WTC11 (cell line): ENCODE measurements around the gene OSMR. TPM values are rescaled to one million over a fixed set of nuclear protein-coding genes. Genes with fewer than 3 reads are reported as not detected.

Source experiments
- ATAC-seq: fragments of 200-7000 bp; cut with Tn5 transposase; 2 replicates; pipeline ENCODE4 v1.10.0; 2021; ENCODE audit warnings: mild to moderate bottlenecking, moderate library complexity
- CTCF ChIA-PET: fragments of 300-600 bp; sonication (Branson Sonifier 250); formaldehyde crosslinking; loops from one replicate; lab custom pipeline; 2021; ENCODE audit warnings: antibody characterized with exemption; lab: Charles Lee
- POLR2A ChIA-PET: fragments of 350-600 bp; sonication (Branson Sonifier 250); formaldehyde crosslinking; loops from one replicate; lab custom pipeline; 2021; ENCODE audit warnings: antibody characterized with exemption; lab: Charles Lee
- DNase-seq: peaks from one replicate; pipeline ENCODE4 v3.0.0; 2021; ENCODE audit warnings: low spot score
- H3K27ac Mint-ChIP-seq: 2 replicates; pipeline ENCODE4 v1.8.0; 2021; ENCODE audit warnings: mixed read lengths
- H3K27me3 Mint-ChIP-seq: 2 replicates; pipeline ENCODE4 v1.8.0; 2021; ENCODE audit warnings: low read depth, mild to moderate bottlenecking, moderate library complexity, mixed read lengths
- H3K36me3 Mint-ChIP-seq: 2 replicates; pipeline ENCODE4 v1.8.0; 2021; ENCODE audit warnings: mixed read lengths
- H3K4me1 Mint-ChIP-seq: 2 replicates; pipeline ENCODE4 v1.8.0; 2022; ENCODE audit warnings: mixed read lengths
- H3K4me3 Mint-ChIP-seq: 2 replicates; pipeline ENCODE4 v1.8.0; 2021; ENCODE audit warnings: mild to moderate bottlenecking, moderate library complexity, mixed read lengths
- H3K9me3 Mint-ChIP-seq: 2 replicates; pipeline ENCODE4 v1.8.0; 2021; ENCODE audit warnings: mixed read lengths
- EMX1 ChIP-seq: fragments of 250-450 bp; sonication (Bioruptor Pico); IDR thresholded peaks from 2 replicates; pipeline ENCODE4 v1.8.0; 2021; ENCODE audit warnings: mild to moderate bottlenecking
- GABPB1 ChIP-seq: sonication (generic); formaldehyde crosslinking; IDR thresholded peaks from 2 replicates; pipeline ENCODE4 v1.8.1; 2023; ENCODE audit warnings: mild to moderate bottlenecking, missing genetic modification reagents
- GTF2I ChIP-seq: fragments of 250-450 bp; sonication (Bioruptor Pico); conservative IDR thresholded peaks from 2 replicates; pipeline ENCODE4 v1.4.0; 2021; ENCODE audit warnings: mild to moderate bottlenecking
- IRF2 ChIP-seq: sonication (generic); formaldehyde crosslinking; IDR thresholded peaks from 2 replicates; pipeline ENCODE4 v1.8.0; 2022; ENCODE audit warnings: low read depth, missing genetic modification reagents, borderline replicate concordance
- JUN ChIP-seq: sonication (generic); formaldehyde crosslinking; IDR thresholded peaks from 2 replicates; pipeline ENCODE4 v1.8.0; 2023; ENCODE audit warnings: mild to moderate bottlenecking, missing genetic modification reagents
- SMAD4 ChIP-seq: sonication (generic); formaldehyde crosslinking; IDR thresholded peaks from 2 replicates; pipeline ENCODE4 v1.8.0; 2022; ENCODE audit warnings: mild to moderate bottlenecking, missing genetic modification reagents
- SOX15 ChIP-seq: fragments of 250-450 bp; sonication (Bioruptor Pico); IDR thresholded peaks from 2 replicates; pipeline ENCODE4 v1.9.0; 2021; ENCODE audit warnings: mild to moderate bottlenecking
- ZNF219 ChIP-seq: sonication (generic); formaldehyde crosslinking; IDR thresholded peaks from 2 replicates; pipeline ENCODE4 v1.8.0; 2023; ENCODE audit warnings: missing genetic modification reagents, mild to moderate bottlenecking, borderline replicate concordance
- ZNF263 ChIP-seq: sonication (generic); formaldehyde crosslinking; IDR thresholded peaks from 2 replicates; pipeline ENCODE4 v1.8.1; 2022; ENCODE audit warnings: low read depth, mild to moderate bottlenecking, moderate library complexity, missing genetic modification reagents
- total RNA-seq: library from RNA; stranded (reverse); gene quantifications from 3 replicates; pipeline ENCODE4 v1.2.3, GENCODE V29; 2021
- TF ChIP-seq, protein P1 (sequence below): sonication (generic); formaldehyde crosslinking; IDR thresholded peaks from 2 replicates; pipeline ENCODE4 v1.8.0; 2022; ENCODE audit warnings: mild to moderate bottlenecking, missing genetic modification reagents
- TF ChIP-seq, protein P2 (sequence below): sonication (generic); formaldehyde crosslinking; IDR thresholded peaks from 2 replicates; pipeline ENCODE4 v1.8.1; 2022; ENCODE audit warnings: low read depth, mild to moderate bottlenecking, moderate library complexity, missing genetic modification reagents, borderline replicate concordance
- TF ChIP-seq, protein P3 (sequence below): sonication (generic); formaldehyde crosslinking; IDR thresholded peaks from 2 replicates; pipeline ENCODE4 v1.8.0; 2022; ENCODE audit warnings: missing genetic modification reagents
- TF ChIP-seq, protein P4 (sequence below): sonication (generic); formaldehyde crosslinking; IDR thresholded peaks from 2 replicates; pipeline ENCODE4 v1.8.0; 2022; ENCODE audit warnings: mild to moderate bottlenecking, missing genetic modification reagents
- TF ChIP-seq, protein P5 (sequence below): fragments of 200-600 bp; IDR thresholded peaks from 2 replicates; pipeline ENCODE4 v1.8.0; 2022; ENCODE audit warnings: antibody characterized with exemption
- TF ChIP-seq, protein P6 (sequence below): sonication (generic); formaldehyde crosslinking; IDR thresholded peaks from 2 replicates; pipeline ENCODE4 v1.8.1; 2023; ENCODE audit warnings: mild to moderate bottlenecking, moderate library complexity, missing genetic modification reagents

OSMR gene
- total RNA-seq, 1 experiment from 2014 or later, result 2.3 TPM

DNA sequence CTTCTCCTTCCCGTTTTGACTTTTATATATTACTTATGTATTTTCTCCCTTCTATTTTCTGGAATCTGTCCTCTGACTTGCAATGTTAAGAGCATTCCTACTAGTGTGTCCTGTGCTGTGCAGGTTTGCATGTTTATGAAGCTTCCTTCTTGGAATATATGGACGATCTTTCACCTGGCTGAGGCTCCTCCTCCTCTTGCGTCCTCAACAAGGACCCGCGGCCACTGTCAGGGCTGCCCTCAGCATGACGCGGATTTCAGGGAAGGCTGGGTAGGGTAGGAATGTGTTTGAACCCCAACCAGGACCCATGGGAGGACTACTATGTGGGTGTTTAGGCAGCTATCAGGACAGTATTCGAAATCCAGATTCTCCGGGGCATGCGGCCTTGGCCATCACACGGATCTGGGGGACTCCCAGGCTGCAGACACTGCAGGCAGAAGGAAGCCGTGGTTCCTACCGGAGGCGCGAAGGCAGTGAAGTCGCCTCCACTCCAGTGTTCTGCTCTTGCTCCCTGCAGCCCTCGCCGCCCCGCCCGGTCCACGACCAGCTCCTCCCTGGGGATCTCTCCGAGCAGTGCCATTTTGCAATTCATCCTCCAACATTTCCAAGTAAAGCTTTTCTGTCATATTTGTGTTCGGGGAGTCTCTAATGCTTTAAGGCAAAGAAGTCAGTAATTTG is 37.0 kb upstream of the OSMR start:
- Mint-ChIP-seq H3K4me3 (no peak overlapping the region), H3K27me3 (peaks cover 4% of the 10 kb centered on the region; the same call in 1 of the 2 replicates), H3K27ac (no peak overlapping the region), H3K36me3 (no peaks in the 10 kb centered on the region), H3K9me3 (no peaks in the 10 kb centered on the region), H3K4me1 (peaks cover 13% of the 10 kb centered on the region)
- ChIA-PET POLR2A (no interaction called here), CTCF (interaction anchor here (0.7 to 4.8 kb wide), 34 partner anchors 9 to 595 kb away, joined by 3 to 125 read pairs (median 5); no protein-coding TSS in a partner anchor)
- ATAC-seq (peak; percentile 15; the same call in 1 of the 2 replicates), DNase-seq (no peak)
- no peak for TF ChIP-seq GABPB1 (CRISPR knock-in tag)
- TF ChIP-seq, protein P1, sequence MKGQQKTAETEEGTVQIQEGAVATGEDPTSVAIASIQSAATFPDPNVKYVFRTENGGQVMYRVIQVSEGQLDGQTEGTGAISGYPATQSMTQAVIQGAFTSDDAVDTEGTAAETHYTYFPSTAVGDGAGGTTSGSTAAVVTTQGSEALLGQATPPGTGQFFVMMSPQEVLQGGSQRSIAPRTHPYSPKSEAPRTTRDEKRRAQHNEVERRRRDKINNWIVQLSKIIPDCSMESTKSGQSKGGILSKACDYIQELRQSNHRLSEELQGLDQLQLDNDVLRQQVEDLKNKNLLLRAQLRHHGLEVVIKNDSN (CRISPR knock-in tag), result no peak
- TF ChIP-seq SMAD4 (CRISPR knock-in tag), result no peak
- no peak for TF ChIP-seq ZNF263 (CRISPR knock-in tag)
- TF ChIP-seq ZNF219 (CRISPR knock-in tag), result no peak
- TF ChIP-seq, protein P2, sequence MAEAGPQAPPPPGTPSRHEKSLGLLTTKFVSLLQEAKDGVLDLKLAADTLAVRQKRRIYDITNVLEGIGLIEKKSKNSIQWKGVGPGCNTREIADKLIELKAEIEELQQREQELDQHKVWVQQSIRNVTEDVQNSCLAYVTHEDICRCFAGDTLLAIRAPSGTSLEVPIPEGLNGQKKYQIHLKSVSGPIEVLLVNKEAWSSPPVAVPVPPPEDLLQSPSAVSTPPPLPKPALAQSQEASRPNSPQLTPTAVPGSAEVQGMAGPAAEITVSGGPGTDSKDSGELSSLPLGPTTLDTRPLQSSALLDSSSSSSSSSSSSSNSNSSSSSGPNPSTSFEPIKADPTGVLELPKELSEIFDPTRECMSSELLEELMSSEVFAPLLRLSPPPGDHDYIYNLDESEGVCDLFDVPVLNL (CRISPR knock-in tag), result no peak

DNA sequence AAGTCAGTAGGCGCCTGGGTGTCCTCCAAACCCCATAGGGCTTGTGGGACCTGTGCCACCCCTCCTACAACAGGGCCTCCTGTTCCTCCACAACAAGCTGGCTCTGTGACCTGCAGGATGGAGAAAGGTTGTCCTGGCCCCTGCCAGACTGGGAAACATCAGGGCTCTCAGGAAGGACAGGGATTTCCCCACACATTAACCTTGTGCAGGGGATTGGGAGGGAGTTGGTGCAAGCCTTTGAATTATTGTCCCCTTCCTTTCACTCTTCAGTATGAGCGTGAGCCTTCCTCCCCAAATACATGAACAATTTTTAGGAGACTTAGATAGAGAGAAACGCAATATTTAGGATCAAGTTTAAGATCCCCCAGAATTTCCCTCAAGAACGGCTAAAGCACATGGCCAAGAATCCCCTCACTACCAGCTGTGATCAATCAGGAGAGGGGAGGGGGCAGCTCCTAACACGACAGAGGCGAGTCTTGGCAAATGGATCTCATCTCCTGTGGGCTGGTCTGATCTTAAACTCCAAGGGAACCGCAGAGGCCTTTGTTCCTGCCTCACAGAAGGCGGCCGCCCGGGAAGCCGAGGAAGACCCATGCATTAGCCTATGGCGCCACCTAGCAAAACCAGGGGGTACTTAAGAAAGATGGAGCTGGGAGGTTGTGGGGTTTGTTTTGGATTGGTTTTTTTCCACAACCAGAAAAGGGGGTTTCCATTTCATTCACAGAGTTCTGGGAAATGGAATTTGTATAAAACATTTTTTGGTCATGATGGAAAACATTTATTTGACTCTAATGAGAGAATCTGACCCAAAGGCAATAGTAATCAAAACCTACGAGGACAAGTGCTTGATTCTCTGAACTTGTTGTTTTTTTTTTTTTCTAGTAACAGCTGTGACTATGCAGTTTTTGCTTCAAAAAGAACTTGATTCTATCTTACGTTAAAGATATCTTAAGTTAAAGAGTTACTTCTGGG is 36.1 kb upstream of the OSMR start:
- Mint-ChIP-seq H3K27ac (no peak overlapping the region), H3K9me3 (no peaks in the 10 kb centered on the region), H3K4me3 (no peak overlapping the region), H3K4me1 (peaks cover 15% of the 10 kb centered on the region), H3K36me3 (no peaks in the 10 kb centered on the region), H3K27me3 (peaks cover 4% of the 10 kb centered on the region; the same call in 1 of the 2 replicates)
- DNase-seq (peak; percentile 81), ATAC-seq (peak; percentile 97)
- TF ChIP-seq JUN (CRISPR knock-in tag), result no peak
- TF ChIP-seq, protein P3, sequence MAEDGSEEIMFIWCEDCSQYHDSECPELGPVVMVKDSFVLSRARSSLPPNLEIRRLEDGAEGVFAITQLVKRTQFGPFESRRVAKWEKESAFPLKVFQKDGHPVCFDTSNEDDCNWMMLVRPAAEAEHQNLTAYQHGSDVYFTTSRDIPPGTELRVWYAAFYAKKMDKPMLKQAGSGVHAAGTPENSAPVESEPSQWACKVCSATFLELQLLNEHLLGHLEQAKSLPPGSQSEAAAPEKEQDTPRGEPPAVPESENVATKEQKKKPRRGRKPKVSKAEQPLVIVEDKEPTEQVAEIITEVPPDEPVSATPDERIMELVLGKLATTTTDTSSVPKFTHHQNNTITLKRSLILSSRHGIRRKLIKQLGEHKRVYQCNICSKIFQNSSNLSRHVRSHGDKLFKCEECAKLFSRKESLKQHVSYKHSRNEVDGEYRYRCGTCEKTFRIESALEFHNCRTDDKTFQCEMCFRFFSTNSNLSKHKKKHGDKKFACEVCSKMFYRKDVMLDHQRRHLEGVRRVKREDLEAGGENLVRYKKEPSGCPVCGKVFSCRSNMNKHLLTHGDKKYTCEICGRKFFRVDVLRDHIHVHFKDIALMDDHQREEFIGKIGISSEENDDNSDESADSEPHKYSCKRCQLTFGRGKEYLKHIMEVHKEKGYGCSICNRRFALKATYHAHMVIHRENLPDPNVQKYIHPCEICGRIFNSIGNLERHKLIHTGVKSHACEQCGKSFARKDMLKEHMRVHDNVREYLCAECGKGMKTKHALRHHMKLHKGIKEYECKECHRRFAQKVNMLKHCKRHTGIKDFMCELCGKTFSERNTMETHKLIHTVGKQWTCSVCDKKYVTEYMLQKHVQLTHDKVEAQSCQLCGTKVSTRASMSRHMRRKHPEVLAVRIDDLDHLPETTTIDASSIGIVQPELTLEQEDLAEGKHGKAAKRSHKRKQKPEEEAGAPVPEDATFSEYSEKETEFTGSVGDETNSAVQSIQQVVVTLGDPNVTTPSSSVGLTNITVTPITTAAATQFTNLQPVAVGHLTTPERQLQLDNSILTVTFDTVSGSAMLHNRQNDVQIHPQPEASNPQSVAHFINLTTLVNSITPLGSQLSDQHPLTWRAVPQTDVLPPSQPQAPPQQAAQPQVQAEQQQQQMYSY, result no peak
- TF ChIP-seq EMX1, result no peak
- no peak for TF ChIP-seq GTF2I (CRISPR knock-in tag)
- TF ChIP-seq, protein P4, sequence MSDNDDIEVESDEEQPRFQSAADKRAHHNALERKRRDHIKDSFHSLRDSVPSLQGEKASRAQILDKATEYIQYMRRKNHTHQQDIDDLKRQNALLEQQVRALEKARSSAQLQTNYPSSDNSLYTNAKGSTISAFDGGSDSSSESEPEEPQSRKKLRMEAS (CRISPR knock-in tag), result peak; percentile 46
- TF ChIP-seq, protein P5, sequence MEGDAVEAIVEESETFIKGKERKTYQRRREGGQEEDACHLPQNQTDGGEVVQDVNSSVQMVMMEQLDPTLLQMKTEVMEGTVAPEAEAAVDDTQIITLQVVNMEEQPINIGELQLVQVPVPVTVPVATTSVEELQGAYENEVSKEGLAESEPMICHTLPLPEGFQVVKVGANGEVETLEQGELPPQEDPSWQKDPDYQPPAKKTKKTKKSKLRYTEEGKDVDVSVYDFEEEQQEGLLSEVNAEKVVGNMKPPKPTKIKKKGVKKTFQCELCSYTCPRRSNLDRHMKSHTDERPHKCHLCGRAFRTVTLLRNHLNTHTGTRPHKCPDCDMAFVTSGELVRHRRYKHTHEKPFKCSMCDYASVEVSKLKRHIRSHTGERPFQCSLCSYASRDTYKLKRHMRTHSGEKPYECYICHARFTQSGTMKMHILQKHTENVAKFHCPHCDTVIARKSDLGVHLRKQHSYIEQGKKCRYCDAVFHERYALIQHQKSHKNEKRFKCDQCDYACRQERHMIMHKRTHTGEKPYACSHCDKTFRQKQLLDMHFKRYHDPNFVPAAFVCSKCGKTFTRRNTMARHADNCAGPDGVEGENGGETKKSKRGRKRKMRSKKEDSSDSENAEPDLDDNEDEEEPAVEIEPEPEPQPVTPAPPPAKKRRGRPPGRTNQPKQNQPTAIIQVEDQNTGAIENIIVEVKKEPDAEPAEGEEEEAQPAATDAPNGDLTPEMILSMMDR, result peak; percentile 81
- TF ChIP-seq IRF2, result no peak
- TF ChIP-seq SOX15 (CRISPR knock-in tag), result no peak
- TF ChIP-seq, protein P6, sequence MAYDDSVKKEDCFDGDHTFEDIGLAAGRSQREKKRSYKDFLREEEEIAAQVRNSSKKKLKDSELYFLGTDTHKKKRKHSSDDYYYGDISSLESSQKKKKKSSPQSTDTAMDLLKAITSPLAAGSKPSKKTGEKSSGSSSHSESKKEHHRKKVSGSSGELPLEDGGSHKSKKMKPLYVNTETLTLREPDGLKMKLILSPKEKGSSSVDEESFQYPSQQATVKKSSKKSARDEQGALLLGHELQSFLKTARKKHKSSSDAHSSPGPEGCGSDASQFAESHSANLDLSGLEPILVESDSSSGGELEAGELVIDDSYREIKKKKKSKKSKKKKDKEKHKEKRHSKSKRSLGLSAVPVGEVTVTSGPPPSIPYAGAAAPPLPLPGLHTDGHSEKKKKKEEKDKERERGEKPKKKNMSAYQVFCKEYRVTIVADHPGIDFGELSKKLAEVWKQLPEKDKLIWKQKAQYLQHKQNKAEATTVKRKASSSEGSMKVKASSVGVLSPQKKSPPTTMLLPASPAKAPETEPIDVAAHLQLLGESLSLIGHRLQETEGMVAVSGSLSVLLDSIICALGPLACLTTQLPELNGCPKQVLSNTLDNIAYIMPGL (CRISPR knock-in tag), result no peak
- CTCF ChIA-PET, result interaction anchor here (0.6 to 4.8 kb wide), 59 partner anchors 9 to 618 kb away, joined by 3 to 125 read pairs (median 4); partner anchors contain the start of gene OSMR
- POLR2A ChIA-PET, result interaction anchor here (0.7 to 1.2 kb wide), 2 partner anchors 368 to 1399 kb away, joined by 3 to 5 read pairs; no protein-coding TSS in a partner anchor
